HEK293T (cell line): ENCODE results near the gene HJURP.

Source experiments
- ARNT ChIP-seq: fragments of 450-650 bp; IDR thresholded peaks from 2 replicates; pipeline ENCODE4 v1.6.1; 2017; ENCODE audit warnings: mild to moderate bottlenecking
- BHLHE40 ChIP-seq: fragments of 450-650 bp; IDR thresholded peaks from 2 replicates; pipeline ENCODE4 v1.6.1; 2016; ENCODE audit warnings: mild to moderate bottlenecking, moderate library complexity, borderline replicate concordance
- ELF4 ChIP-seq: fragments of 450-650 bp; IDR thresholded peaks from 2 replicates; pipeline ENCODE4 v1.6.1; 2017; ENCODE audit warnings: antibody characterized with exemption
- FOXK2 ChIP-seq: fragments of 450-650 bp; IDR thresholded peaks from 2 replicates; pipeline ENCODE4 v1.6.1; 2016; ENCODE audit warnings: mild to moderate bottlenecking
- NFRKB ChIP-seq: fragments of 450-650 bp; IDR thresholded peaks from 2 replicates; pipeline ENCODE4 v1.6.1; 2016; ENCODE audit warnings: mild to moderate bottlenecking, moderate library complexity
- SP1 ChIP-seq: fragments of 450-650 bp; IDR thresholded peaks from 2 replicates; pipeline ENCODE4 v1.6.1; 2017

GRCh38 chr2:233803292-233803911 is 50.9 kb downstream of the HJURP start:
- TF ChIP-seq BHLHE40 (no peak), NFRKB (no peak), ELF4 (no peak), FOXK2 (no peak), ARNT (no peak), SP1 (no peak)
